Loucy (cell line): ENCODE measurements around the gene GAGE1.

Experiments
- H2AFZ ChIP-seq: fragments of 200-600 bp; sonication (generic); 2 replicates; pipeline ENCODE4 v1.6.0; 2016; ENCODE audit warnings: antibody characterized with exemption, mild to moderate bottlenecking, low read length, moderate library complexity
- H3F3A ChIP-seq: fragments of 200-600 bp; 2 replicates; pipeline ENCODE4 v1.6.0; 2016; ENCODE audit warnings: antibody characterized with exemption, low read depth, mild to moderate bottlenecking
- H3K27me3 ChIP-seq: fragments of 200-600 bp; sonication (generic); 2 replicates; pipeline ENCODE4 v1.6.1; 2014; ENCODE audit warnings: low read length, mild to moderate bottlenecking; ENCODE audit not compliant: insufficient read depth, poor library complexity, severe bottlenecking
- H3K36me3 ChIP-seq: fragments of 200-600 bp; sonication (generic); 2 replicates; pipeline ENCODE4 v1.6.1; 2016; ENCODE audit warnings: low read length; ENCODE audit not compliant: insufficient read depth
- H3K4me1 ChIP-seq: fragments of 200-600 bp; sonication (generic); 2 replicates; pipeline ENCODE4 v1.5.1; 2014; ENCODE audit warnings: low read length, mild to moderate bottlenecking; ENCODE audit not compliant: insufficient read depth, poor library complexity, severe bottlenecking
- H3K4me2 ChIP-seq: fragments of 200-600 bp; sonication (generic); 2 replicates; pipeline ENCODE4 v1.6.0; 2014; ENCODE audit warnings: antibody characterized with exemption, low read length, low read depth, mild to moderate bottlenecking; ENCODE audit not compliant: poor library complexity, severe bottlenecking
- H3K4me3 ChIP-seq: fragments of 200-600 bp; sonication (generic); 2 replicates; pipeline ENCODE4 v1.5.1; 2014; ENCODE audit warnings: low read length, mild to moderate bottlenecking, mixed read lengths; ENCODE audit not compliant: poor library complexity, severe bottlenecking
- H3K79me2 ChIP-seq: fragments of 200-600 bp; sonication (generic); 2 replicates; pipeline ENCODE4 v1.6.1; 2014; ENCODE audit warnings: low read length; ENCODE audit not compliant: insufficient read depth
- H3K9ac ChIP-seq: fragments of 200-600 bp; sonication (generic); 2 replicates; pipeline ENCODE4 v1.6.0; 2014; ENCODE audit warnings: mild to moderate bottlenecking, low read depth, low read length, moderate library complexity; ENCODE audit not compliant: poor library complexity, severe bottlenecking
- H3K9me2 ChIP-seq: fragments of 200-600 bp; sonication (generic); replicated peaks from 2 replicates; pipeline ENCODE4 v1.6.1; 2016; ENCODE audit warnings: low read depth, low read length, mixed read lengths
- H3K9me3 ChIP-seq: fragments of 200-600 bp; sonication (generic); 2 replicates; pipeline ENCODE4 v1.6.1; 2014; ENCODE audit warnings: mild to moderate bottlenecking, antibody characterized with exemption, low read length, low read depth; ENCODE audit not compliant: insufficient read depth
- H4K20me1 ChIP-seq: fragments of 200-600 bp; sonication (generic); 2 replicates; pipeline ENCODE4 v1.6.0; 2014; ENCODE audit warnings: antibody characterized with exemption, low read length, mild to moderate bottlenecking; ENCODE audit not compliant: insufficient read depth, poor library complexity, severe bottlenecking
- EZH2phosphoT487 ChIP-seq: fragments of 200-600 bp; IDR thresholded peaks from 2 replicates; pipeline ENCODE4 v1.6.1; 2018; ENCODE audit warnings: antibody characterized with exemption, mild to moderate bottlenecking, moderate library complexity, borderline replicate concordance
- TF ChIP-seq, protein P1 (sequence below): fragments of 200-600 bp; sonication (generic); conservative IDR thresholded peaks from 2 replicates; pipeline ENCODE4 v1.5.1; 2014; ENCODE audit warnings: mild to moderate bottlenecking, antibody characterized with exemption, low read length

The GAGE1 gene

DNA sequence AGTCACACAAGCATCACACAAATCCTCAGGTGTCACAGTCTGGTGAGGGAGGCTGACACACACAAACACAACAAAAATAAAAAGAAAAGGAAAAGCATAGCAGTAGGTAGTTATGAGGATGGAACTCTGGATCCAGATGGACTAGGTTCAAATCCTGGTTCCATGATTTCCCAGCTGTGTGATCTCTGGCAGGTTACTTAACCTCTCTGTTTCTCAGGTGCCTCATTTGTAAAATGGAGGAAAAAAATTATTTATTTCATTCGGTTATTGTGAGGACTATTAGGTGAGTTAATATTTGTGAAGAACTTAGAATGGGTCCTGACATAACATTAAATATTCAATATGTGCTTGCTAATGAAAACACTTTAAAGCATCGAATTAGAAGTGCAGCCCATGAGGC is 19.8 kb downstream of the GAGE1 start:
- TF ChIP-seq, protein P1, sequence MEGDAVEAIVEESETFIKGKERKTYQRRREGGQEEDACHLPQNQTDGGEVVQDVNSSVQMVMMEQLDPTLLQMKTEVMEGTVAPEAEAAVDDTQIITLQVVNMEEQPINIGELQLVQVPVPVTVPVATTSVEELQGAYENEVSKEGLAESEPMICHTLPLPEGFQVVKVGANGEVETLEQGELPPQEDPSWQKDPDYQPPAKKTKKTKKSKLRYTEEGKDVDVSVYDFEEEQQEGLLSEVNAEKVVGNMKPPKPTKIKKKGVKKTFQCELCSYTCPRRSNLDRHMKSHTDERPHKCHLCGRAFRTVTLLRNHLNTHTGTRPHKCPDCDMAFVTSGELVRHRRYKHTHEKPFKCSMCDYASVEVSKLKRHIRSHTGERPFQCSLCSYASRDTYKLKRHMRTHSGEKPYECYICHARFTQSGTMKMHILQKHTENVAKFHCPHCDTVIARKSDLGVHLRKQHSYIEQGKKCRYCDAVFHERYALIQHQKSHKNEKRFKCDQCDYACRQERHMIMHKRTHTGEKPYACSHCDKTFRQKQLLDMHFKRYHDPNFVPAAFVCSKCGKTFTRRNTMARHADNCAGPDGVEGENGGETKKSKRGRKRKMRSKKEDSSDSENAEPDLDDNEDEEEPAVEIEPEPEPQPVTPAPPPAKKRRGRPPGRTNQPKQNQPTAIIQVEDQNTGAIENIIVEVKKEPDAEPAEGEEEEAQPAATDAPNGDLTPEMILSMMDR, result no peak
- TF ChIP-seq EZH2phosphoT487, result no peak
- Histone ChIP-seq H3K4me2 (no peak overlapping the region), H3K4me1 (no peaks in the 10 kb centered on the region), H3K9me3 (no peaks in the 10 kb centered on the region), H3K36me3 (no peaks in the 10 kb centered on the region), H3F3A (no peaks in the 10 kb centered on the region), H3K27me3 (no peaks in the 10 kb centered on the region), H3K9ac (no peak overlapping the region), H3K4me3 (no peak overlapping the region), H3K79me2 (no peaks in the 10 kb centered on the region), H4K20me1 (no peaks in the 10 kb centered on the region), H3K9me2 (no peaks in the 10 kb centered on the region), H2AFZ (no peak overlapping the region)

DNA sequence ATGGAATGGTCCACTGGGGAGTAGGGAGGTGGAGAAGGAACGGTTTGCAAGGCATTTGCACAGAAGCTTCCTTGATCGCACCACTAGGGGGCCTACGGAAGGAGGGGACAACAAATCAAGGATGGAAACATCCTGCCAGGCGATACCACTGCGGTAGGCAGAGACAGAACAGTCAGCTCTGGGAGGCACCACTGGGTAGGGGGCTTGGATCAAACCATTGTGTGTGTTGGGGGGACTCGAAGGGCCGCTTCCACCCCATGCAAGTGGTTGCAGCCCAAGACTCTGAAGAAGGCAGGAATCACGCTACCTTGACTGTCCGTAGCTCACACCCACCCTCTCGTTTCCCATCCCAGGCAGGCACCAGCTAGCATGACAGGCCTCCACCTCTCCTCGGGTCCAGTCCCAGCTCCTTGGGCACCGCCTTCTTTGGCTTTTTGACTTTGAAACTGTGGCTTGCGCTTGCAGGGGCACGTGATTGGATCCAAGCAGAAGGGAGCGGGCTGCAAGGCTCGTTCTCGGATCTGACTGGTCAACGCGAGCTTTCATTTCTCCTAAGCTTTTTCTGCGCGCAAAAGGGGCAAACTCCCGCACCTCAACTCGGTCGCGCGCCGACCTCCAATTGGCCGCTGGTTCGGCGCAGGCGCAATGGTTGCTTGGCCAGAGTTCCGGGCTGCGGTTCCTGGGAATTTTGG is 28.4 kb downstream of the GAGE1 start:
- Histone ChIP-seq H3F3A (no peaks in the 10 kb centered on the region), H3K36me3 (no peaks in the 10 kb centered on the region), H3K9me3 (no peaks in the 10 kb centered on the region), H3K4me2 (no peak overlapping the region), H3K9me2 (no peaks in the 10 kb centered on the region), H3K79me2 (no peaks in the 10 kb centered on the region), H3K9ac (no peak overlapping the region), H3K4me1 (no peaks in the 10 kb centered on the region), H3K27me3 (no peaks in the 10 kb centered on the region), H3K4me3 (no peak overlapping the region), H2AFZ (no peak overlapping the region), H4K20me1 (no peaks in the 10 kb centered on the region)
- TF ChIP-seq EZH2phosphoT487, result no peak
- TF ChIP-seq, protein P1, result 0 out of 2 replicates have a peak, but pooled peaks have one; percentile 13

DNA sequence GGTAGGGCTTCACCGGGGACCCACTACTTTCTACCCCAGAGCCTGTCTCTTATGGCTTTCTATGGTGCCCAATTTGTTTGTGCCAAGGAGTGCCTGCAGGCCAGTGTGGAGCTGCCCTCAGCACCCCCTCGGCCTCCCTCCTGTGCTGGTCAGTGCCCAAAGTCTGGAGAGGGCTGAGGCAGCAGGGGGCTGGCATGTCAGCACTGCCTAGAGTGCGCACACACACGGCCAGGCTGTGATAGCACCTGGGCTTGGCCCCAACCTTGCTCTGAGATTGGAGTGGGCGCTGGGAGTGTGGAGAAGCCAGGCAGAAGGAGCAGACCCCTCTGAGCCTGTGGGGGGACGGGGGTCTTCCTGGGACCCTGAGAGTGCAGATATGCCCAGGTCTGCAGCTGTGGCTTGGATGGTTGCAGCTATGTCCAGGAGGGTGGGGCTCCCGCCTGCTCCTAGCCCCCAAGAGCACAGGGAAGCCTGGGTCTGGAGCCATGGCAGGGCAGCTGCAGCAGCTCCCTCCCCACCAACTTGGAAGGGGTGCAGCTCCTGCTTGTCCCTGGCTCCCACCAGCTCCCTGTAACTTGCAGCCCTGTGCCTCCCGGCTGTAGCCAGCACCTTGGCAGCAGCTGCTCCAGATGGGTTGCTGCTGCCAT is 46.3 kb downstream of the GAGE1 start:
- Histone ChIP-seq H4K20me1 (no peaks in the 10 kb centered on the region), H3K27me3 (no peaks in the 10 kb centered on the region), H3K79me2 (no peaks in the 10 kb centered on the region), H3K9me3 (no peaks in the 10 kb centered on the region), H3K36me3 (no peaks in the 10 kb centered on the region), H3K4me2 (no peak overlapping the region), H3K4me3 (no peak overlapping the region), H3K9me2 (no peaks in the 10 kb centered on the region), H3K9ac (no peak overlapping the region), H3K4me1 (no peaks in the 10 kb centered on the region), H2AFZ (no peak overlapping the region), H3F3A (no peaks in the 10 kb centered on the region)
- TF ChIP-seq, protein P1, result no peak
- TF ChIP-seq EZH2phosphoT487, result no peak
